ENCODE data around the gene SHMT2. TPM values are rescaled to one million over a fixed set of nuclear protein-coding genes. Genes with fewer than 3 reads are reported as not detected.

The SHMT2 gene
- total and polyA plus RNA-seq, 8 donors, result 20.0 to 183 (median 55.5) TPM

DNA sequence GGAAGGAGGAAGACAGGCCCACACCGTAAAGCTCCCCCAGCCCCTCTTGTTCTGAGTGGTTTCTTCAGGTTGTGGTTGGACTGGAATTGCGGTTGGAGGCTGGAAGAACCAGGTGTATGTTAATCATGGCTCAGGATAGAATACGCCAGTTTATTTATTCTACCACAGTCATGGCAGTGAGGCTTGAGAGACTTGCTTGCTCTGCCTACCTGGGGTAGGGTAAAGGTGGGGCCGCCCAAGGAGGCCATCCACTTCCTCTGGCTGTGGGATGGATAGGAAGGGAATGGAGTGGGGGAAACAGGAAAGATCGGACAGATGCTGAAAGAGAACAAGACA, 8.1 kb downstream of the SHMT2 start:
- TF ChIP-seq, protein P1, sequence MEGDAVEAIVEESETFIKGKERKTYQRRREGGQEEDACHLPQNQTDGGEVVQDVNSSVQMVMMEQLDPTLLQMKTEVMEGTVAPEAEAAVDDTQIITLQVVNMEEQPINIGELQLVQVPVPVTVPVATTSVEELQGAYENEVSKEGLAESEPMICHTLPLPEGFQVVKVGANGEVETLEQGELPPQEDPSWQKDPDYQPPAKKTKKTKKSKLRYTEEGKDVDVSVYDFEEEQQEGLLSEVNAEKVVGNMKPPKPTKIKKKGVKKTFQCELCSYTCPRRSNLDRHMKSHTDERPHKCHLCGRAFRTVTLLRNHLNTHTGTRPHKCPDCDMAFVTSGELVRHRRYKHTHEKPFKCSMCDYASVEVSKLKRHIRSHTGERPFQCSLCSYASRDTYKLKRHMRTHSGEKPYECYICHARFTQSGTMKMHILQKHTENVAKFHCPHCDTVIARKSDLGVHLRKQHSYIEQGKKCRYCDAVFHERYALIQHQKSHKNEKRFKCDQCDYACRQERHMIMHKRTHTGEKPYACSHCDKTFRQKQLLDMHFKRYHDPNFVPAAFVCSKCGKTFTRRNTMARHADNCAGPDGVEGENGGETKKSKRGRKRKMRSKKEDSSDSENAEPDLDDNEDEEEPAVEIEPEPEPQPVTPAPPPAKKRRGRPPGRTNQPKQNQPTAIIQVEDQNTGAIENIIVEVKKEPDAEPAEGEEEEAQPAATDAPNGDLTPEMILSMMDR (IDR thresholded peaks at IDR 0.05), result no peak
- H3K4me3 ChIP-seq, result peak overlapping the region in 1 of 4 donors; percentile 45
- WGBS, 2 donors, result 42 to 45% methylated on average over 5 of the region's 5 CpGs
- H3K36me3 ChIP-seq, result peaks cover 3 to 15% (median 7%) of the 10 kb centered on the region in 3 donors
- intact Hi-C loops (cut with DNase I), result no loop called here
- no peaks in the 10 kb centered on the region for H3K9me3 ChIP-seq
- peaks cover 0 to 27% (median 0%) of the 10 kb centered on the region in 3 donors for H3K4me1 ChIP-seq
- H3K27ac ChIP-seq, result no peak overlapping the region
- no peak for FAIRE-seq
- peaks cover 0 to 4% (median 0%) of the 10 kb centered on the region in 4 donors for H3K27me3 ChIP-seq
- no peak for ATAC-seq
- peak in 1 of 6 donors; percentile 49 for DNase-seq

DNA sequence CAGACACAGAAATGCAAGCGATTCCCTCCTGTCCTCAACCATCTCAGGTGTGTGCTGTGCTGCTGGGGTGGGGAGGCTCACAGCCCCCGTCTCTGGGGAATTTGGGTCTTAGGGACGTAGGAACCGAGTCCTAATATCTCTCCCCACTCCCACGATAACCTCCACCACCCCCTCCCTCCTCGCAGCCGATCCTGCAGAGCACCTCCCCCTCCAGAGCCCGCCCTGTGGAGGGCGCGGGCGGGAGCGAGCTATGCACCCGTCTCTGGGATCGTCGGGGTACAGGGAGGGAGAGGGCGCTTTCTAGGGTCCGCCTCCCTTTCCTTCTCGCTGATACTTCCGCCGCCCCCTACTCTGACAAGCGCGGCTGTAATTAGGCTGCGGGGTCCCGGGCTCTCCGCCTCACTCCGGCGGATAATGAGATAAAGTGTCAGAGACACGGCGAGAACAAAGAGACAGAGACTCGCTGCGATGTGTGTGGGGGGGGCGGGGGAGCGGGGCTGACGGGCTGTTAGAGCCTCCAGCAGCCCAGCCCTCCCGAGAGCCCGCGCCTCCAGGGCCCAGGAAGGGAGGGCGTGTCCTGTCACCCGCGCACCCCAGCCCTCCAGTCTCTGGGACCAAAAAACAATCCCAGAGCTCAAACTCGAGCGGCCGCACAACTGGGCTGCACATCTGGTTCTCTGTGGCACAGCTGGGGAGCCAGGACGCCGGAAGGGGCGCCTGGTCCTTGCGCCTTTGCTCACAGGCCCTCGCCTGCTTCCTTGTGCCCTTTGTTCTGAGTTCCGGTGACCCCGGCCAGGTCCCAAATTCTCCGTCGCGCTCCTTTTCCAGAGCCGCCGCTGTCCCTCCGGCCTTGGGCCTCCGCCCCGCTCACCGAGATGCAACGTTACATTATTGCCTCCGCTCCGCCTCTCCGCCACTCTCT, 8.7 kb downstream of the SHMT2 start:
- Histone ChIP-seq H3K27ac (no peak overlapping the region), H3K4me3 (peak overlapping the region; percentile 25 to 59 (median 39)), H3K36me3 (peaks cover 0 to 10% (median 7%) of the 10 kb centered on the region in 3 donors), H3K4me1 (peaks cover 0 to 30% (median 1%) of the 10 kb centered on the region in 3 donors), H3K9me3 (no peaks in the 10 kb centered on the region), H3K27me3 (peaks cover 0 to 4% (median 0%) of the 10 kb centered on the region in 4 donors)
- WGBS, 2 donors, result 9% methylated on average over 55 to 63 of the region's 63 CpGs
- TF ChIP-seq, protein P1 (IDR thresholded peaks at IDR 0.05), result no peak
- FAIRE-seq (no peak), DNase-seq (peak in 3 of 6 donors; percentile 51 to 67 (median 61)), ATAC-seq (peak in 3 of 4 donors; percentile 1 to 5 (median 2))
- intact Hi-C loops (cut with DNase I), result no loop called here

DNA sequence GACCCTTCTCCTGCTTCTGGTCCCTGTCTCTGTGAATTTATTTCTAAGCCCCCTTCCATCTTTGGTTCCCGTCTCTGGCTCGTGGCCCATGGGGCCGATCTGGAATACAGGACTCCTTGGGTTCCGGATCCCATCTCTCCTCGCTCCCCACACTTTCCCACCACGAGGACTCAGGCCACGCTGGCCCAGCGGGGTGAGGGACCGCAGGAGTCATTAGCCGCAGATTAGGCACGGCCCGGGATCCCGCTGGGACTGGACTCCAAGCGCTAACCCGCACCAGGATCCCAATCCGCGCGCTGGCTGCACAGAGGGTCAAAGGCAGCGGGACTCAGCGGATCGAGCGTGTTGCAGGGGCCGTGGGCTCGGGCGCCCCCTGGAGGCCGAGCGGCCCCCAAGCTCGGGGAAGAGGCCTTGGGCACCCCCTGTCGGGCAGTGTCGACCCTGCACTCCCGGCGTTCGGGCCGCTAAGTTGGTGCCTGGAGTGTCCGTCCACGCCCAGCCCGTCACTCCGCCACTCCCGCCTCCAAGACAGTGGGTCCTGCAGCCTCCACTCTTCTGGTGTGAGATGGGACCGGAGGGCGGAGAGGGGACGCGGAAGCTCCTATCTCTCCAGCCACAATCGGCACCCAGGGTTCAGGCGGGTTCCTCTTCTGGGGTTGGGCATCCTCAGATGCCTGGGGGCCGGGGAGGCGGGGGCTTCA, 9.5 kb downstream of the SHMT2 start:
- Histone ChIP-seq H3K9me3 (no peaks in the 10 kb centered on the region), H3K4me3 (peak overlapping the region; percentile 25 to 59 (median 39)), H3K36me3 (peaks cover 0 to 2% (median under 1%) of the 10 kb centered on the region in 3 donors), H3K4me1 (peaks cover 0 to 34% (median 3%) of the 10 kb centered on the region in 3 donors), H3K27me3 (peaks cover 0 to 4% (median 0%) of the 10 kb centered on the region in 4 donors), H3K27ac (no peak overlapping the region)
- DNase-seq (peak; percentile 75 to 96 (median 90)), FAIRE-seq (no peak), ATAC-seq (peak; percentile 70 to 88 (median 83))
- intact Hi-C loops (cut with DNase I), result no loop called here
- TF ChIP-seq, protein P1 (IDR thresholded peaks at IDR 0.05), result peak; percentile 100
- 2 to 3% methylated on average over 42 to 47 of the region's 47 CpGs for WGBS, 2 donors

DNA sequence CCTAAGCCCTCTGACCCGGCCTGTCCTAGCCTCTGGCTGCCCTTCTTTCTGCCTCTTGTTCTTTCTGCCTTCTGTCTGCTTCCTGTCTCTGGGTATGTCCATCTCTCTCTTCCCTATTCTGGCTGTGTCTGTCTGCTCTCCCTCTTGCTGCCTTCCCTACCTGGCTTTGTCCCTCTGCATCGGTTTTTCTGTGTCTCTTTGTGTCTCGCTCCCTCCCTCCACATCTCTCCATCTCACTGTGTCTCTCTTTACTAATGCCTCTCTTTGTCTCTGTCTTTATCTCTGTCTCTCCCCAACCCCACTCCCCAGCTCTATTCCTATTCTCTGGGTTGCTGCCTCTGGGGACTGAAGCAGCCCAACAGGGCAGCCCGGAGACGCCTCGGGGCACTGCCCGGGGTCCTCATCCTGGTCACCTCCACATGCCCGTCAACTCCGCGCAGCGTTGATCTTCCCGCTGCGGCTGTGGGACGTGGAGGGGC, 10.1 kb downstream of the SHMT2 start:
- TF ChIP-seq, protein P1 (IDR thresholded peaks at IDR 0.05), result no peak
- peak overlapping the region in 3 of 4 donors; percentile 1 to 59 (median 45) for H3K4me3 ChIP-seq
- no peak for FAIRE-seq
- intact Hi-C loops (cut with DNase I), result no loop called here
- H3K4me1 ChIP-seq, result peaks cover 0 to 34% (median 3%) of the 10 kb centered on the region in 3 donors
- ATAC-seq, result no peak
- no peak for DNase-seq
- 2 to 3% methylated on average over 14 of the region's 14 CpGs for WGBS, 2 donors
- no peak overlapping the region for H3K27ac ChIP-seq
- no peaks in the 10 kb centered on the region for H3K36me3 ChIP-seq
- H3K27me3 ChIP-seq, result peaks cover 0 to 4% (median 0%) of the 10 kb centered on the region in 4 donors
- H3K9me3 ChIP-seq, result no peaks in the 10 kb centered on the region
